Trophoblast cell (in vitro differentiated cells and primary cell): ENCODE measurements around the gene DNMT3A.

Experiments
- DNase-seq, 2 donors: peaks; one replicate each; pipeline ENCODE4 v3.0.0-alpha.2; 2016
- H2AFZ ChIP-seq: 2 replicates; pipeline ENCODE4 v1.6.1; 2013; ENCODE audit warnings: low read length, moderate library complexity, mild to moderate bottlenecking; ENCODE audit not compliant: insufficient read depth, poor library complexity
- H2AK5ac ChIP-seq: 2 replicates; pipeline ENCODE4 v1.6.1; 2013; ENCODE audit warnings: mild to moderate bottlenecking, low read length
- H2BK120ac ChIP-seq: 2 replicates; pipeline ENCODE4 v1.6.1; 2013; ENCODE audit warnings: low read length, mild to moderate bottlenecking, moderate library complexity; ENCODE audit not compliant: insufficient read depth, poor library complexity
- H2BK12ac ChIP-seq: 2 replicates; pipeline ENCODE4 v1.6.1; 2013; ENCODE audit warnings: mild to moderate bottlenecking, low read length, moderate library complexity
- H2BK5ac ChIP-seq: 2 replicates; pipeline ENCODE4 v1.6.1; 2013; ENCODE audit warnings: low read length, low read depth, moderate library complexity, mild to moderate bottlenecking; ENCODE audit not compliant: poor library complexity
- H3K14ac ChIP-seq: 2 replicates; pipeline ENCODE4 v1.6.1; 2013; ENCODE audit warnings: mild to moderate bottlenecking, low read length
- H3K18ac ChIP-seq: 2 replicates; pipeline ENCODE4 v1.6.1; 2013; ENCODE audit warnings: mild to moderate bottlenecking, low read length
- H3K23ac ChIP-seq: 2 replicates; pipeline ENCODE4 v1.6.1; 2013; ENCODE audit warnings: low read length
- H3K27ac ChIP-seq: 2 replicates; pipeline ENCODE4 v1.5.1; 2013; ENCODE audit warnings: low read depth, mild to moderate bottlenecking, inconsistent platforms, low read length, moderate library complexity
- H3K27me3 ChIP-seq: 2 replicates; pipeline ENCODE4 v1.6.1; 2013; ENCODE audit warnings: inconsistent platforms, mild to moderate bottlenecking, low read length, moderate library complexity; ENCODE audit not compliant: insufficient read depth
- H3K36me3 ChIP-seq, 2 experiments: 1 replicate in 1 of 2; 2 replicates in 1 of 2; pipeline ENCODE4 v1.6.1; 2013; ENCODE audit warnings: low read length in 2 of 2, mild to moderate bottlenecking in 2 of 2, moderate library complexity in 1 of 2; ENCODE audit not compliant: insufficient read depth in 2 of 2, control insufficient read depth in 1 of 2
- H3K4ac ChIP-seq: 2 replicates; pipeline ENCODE4 v1.6.1; 2013; ENCODE audit warnings: low read depth, mild to moderate bottlenecking, low read length, moderate library complexity
- H3K4me1 ChIP-seq, 2 experiments: 1 replicate in 1 of 2; 2 replicates in 1 of 2; pipeline ENCODE4 v1.6.1; 2013; ENCODE audit warnings: low read length in 2 of 2, mild to moderate bottlenecking in 2 of 2, moderate library complexity in 1 of 2; ENCODE audit not compliant: insufficient read depth in 2 of 2, control insufficient read depth in 1 of 2
- H3K4me2 ChIP-seq: 2 replicates; pipeline ENCODE4 v1.6.1; 2013; ENCODE audit warnings: inconsistent platforms, mild to moderate bottlenecking, low read length, moderate library complexity
- H3K4me3 ChIP-seq: 2 replicates; pipeline ENCODE4 v1.5.1; 2013; ENCODE audit warnings: mild to moderate bottlenecking, low read depth, low read length, inconsistent platforms
- H3K79me1 ChIP-seq: one replicate; pipeline ENCODE4 v1.6.1; 2013; ENCODE audit warnings: low read length
- H3K79me2 ChIP-seq: 2 replicates; pipeline ENCODE4 v1.6.1; 2013; ENCODE audit warnings: low read length, mild to moderate bottlenecking; ENCODE audit not compliant: control insufficient read depth, insufficient read depth, poor library complexity
- H3K9ac ChIP-seq: 2 replicates; pipeline ENCODE4 v1.6.1; 2013; ENCODE audit warnings: mild to moderate bottlenecking, low read length
- H3K9me3 ChIP-seq: 2 replicates; pipeline ENCODE4 v1.6.1; 2013; ENCODE audit warnings: low read depth, mild to moderate bottlenecking, control low read depth, inconsistent platforms, low read length; ENCODE audit not compliant: insufficient read depth
- H4K12ac ChIP-seq: 2 replicates; pipeline ENCODE4 v1.6.1; 2013; ENCODE audit warnings: low read depth, mild to moderate bottlenecking, low read length, moderate library complexity
- H4K8ac ChIP-seq: 2 replicates; pipeline ENCODE4 v1.6.1; 2013; ENCODE audit warnings: low read depth, mild to moderate bottlenecking, low read length, moderate library complexity
- H4K91ac ChIP-seq: one replicate; pipeline ENCODE4 v1.6.1; 2013; ENCODE audit warnings: low read depth, mild to moderate bottlenecking, low read length, moderate library complexity
- WGBS: extraction: QIAGEN DNeasy Blood & Tissue Kit; methylation state at CpG from one replicate; pipeline ENCODE4 v1.1.7; 2013; ENCODE audit warnings: missing lambda C conversion rate; ENCODE audit not compliant: insufficient read length, insufficient coverage; ENCODE audit errors: extremely low coverage; 5-methylcytosine and 5-hydroxymethylcytosine counted together

The DNMT3A gene

DNA sequence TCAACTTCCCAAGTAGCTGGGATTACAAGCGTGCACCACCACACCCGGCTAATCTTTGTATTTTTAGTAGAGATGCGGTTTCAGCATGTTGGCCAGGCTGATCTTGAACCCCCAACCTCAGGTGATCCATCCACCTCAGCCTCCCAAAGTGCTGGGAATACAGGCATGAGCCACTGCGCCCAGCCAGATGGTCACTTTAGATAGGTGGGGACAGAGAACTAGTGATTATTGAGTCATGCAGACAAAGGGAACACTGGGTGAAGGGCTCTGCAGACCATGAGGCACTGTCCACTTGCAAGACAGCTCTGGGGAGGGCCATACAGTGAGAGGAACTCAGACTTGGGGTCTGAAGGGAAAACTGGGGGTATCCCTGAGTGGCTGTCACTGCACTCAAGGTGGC, 114.9 kb downstream of the DNMT3A start:
- Histone ChIP-seq H3K23ac (no peak overlapping the region), H3K79me1 (no peaks in the 10 kb centered on the region), H3K9me3 (no peaks in the 10 kb centered on the region), H4K91ac (no peak overlapping the region), H4K12ac (no peak overlapping the region), H3K4ac (no peak overlapping the region), H2BK5ac (no peak overlapping the region), H4K8ac (no peak overlapping the region), H3K9ac (no peak overlapping the region), H3K27me3 (no peaks in the 10 kb centered on the region), H3K36me3 (peaks cover under 1 to 4% of the 10 kb centered on the region in 2 experiments), H3K79me2 (no peaks in the 10 kb centered on the region), H2BK12ac (no peak overlapping the region), H3K4me2 (no peak overlapping the region), H3K27ac (no peak overlapping the region), H3K4me3 (no peak overlapping the region), H3K14ac (no peak overlapping the region), H3K4me1 (peaks cover 2 to 5% of the 10 kb centered on the region in 2 experiments), H2BK120ac (no peak overlapping the region), H2AK5ac (no peak overlapping the region), H2AFZ (no peak overlapping the region), H3K18ac (no peak overlapping the region)
- DNase-seq, result no peak
- no CpG with 5 or more reads among the region's 4 CpGs for whole genome bisulfite sequencing

GRCh38 chr2:25222477-25223121, 119.1 kb downstream of the DNMT3A start:
- no peak overlapping the region for H3K23ac ChIP-seq
- H3K4me3 ChIP-seq, result no peak overlapping the region
- H3K4me1 ChIP-seq, result peaks cover 0 to 4% of the 10 kb centered on the region in 2 experiments
- no peak overlapping the region for H2AK5ac ChIP-seq
- no peak overlapping the region for H2BK12ac ChIP-seq
- no peaks in the 10 kb centered on the region for H3K36me3 ChIP-seq
- H3K4ac ChIP-seq, result no peak overlapping the region
- H3K18ac ChIP-seq, result no peak overlapping the region
- no peak overlapping the region for H2AFZ ChIP-seq
- H4K91ac ChIP-seq, result no peak overlapping the region
- H3K4me2 ChIP-seq, result no peak overlapping the region
- no CpG with 5 or more reads among the region's 5 CpGs for WGBS
- H3K79me1 ChIP-seq, result no peaks in the 10 kb centered on the region
- H4K12ac ChIP-seq, result no peak overlapping the region
- H3K9ac ChIP-seq, result no peak overlapping the region
- no peak overlapping the region for H3K27ac ChIP-seq
- H3K14ac ChIP-seq, result no peak overlapping the region
- DNase-seq, result no peak
- H2BK120ac ChIP-seq, result no peak overlapping the region
- no peak overlapping the region for H2BK5ac ChIP-seq
- H3K27me3 ChIP-seq, result no peaks in the 10 kb centered on the region
- no peaks in the 10 kb centered on the region for H3K79me2 ChIP-seq
- H4K8ac ChIP-seq, result no peak overlapping the region
- no peaks in the 10 kb centered on the region for H3K9me3 ChIP-seq

GRCh38 chr2:25221579-25221978, 120.1 kb downstream of the DNMT3A start:
- no peak for DNase-seq
- no peak overlapping the region for H3K27ac ChIP-seq
- no peak overlapping the region for H4K8ac ChIP-seq
- H3K14ac ChIP-seq, result no peak overlapping the region
- no peak overlapping the region for H3K18ac ChIP-seq
- no peak overlapping the region for H3K4me2 ChIP-seq
- no peak overlapping the region for H2BK120ac ChIP-seq
- H2BK12ac ChIP-seq, result no peak overlapping the region
- H3K4me3 ChIP-seq, result no peak overlapping the region
- no peak overlapping the region for H2AK5ac ChIP-seq
- no peaks in the 10 kb centered on the region for H3K79me1 ChIP-seq
- no peak overlapping the region for H3K4ac ChIP-seq
- H3K36me3 ChIP-seq, result no peaks in the 10 kb centered on the region
- no peak overlapping the region for H3K9ac ChIP-seq
- H3K23ac ChIP-seq, result no peak overlapping the region
- no peak overlapping the region for H2BK5ac ChIP-seq
- no peaks in the 10 kb centered on the region for H3K79me2 ChIP-seq
- no peak overlapping the region for H4K91ac ChIP-seq
- no peak overlapping the region for H2AFZ ChIP-seq
- peaks cover 0 to 4% of the 10 kb centered on the region in 2 experiments for H3K4me1 ChIP-seq
- WGBS, result no CpG with 5 or more reads among the region's 4 CpGs
- no peak overlapping the region for H4K12ac ChIP-seq
- H3K9me3 ChIP-seq, result no peaks in the 10 kb centered on the region
- no peaks in the 10 kb centered on the region for H3K27me3 ChIP-seq

GRCh38 chr2:25220313-25220712, 121.4 kb downstream of the DNMT3A start:
- Histone ChIP-seq H3K27me3 (no peaks in the 10 kb centered on the region), H3K14ac (no peak overlapping the region), H4K91ac (no peak overlapping the region), H3K23ac (no peak overlapping the region), H2BK12ac (no peak overlapping the region), H4K8ac (no peak overlapping the region), H2AK5ac (no peak overlapping the region), H3K18ac (no peak overlapping the region), H3K4me1 (peaks cover 0 to 4% of the 10 kb centered on the region in 2 experiments), H4K12ac (no peak overlapping the region), H3K9ac (no peak overlapping the region), H2BK5ac (no peak overlapping the region), H3K79me2 (no peaks in the 10 kb centered on the region), H3K36me3 (no peaks in the 10 kb centered on the region), H3K79me1 (peaks cover 6% of the 10 kb centered on the region), H3K9me3 (no peaks in the 10 kb centered on the region), H3K4ac (no peak overlapping the region), H2BK120ac (no peak overlapping the region), H3K4me2 (no peak overlapping the region), H3K4me3 (no peak overlapping the region), H3K27ac (no peak overlapping the region), H2AFZ (no peak overlapping the region)
- WGBS, result no CpG with 5 or more reads among the region's 3 CpGs
- DNase-seq, result no peak
